ENCODE data around the gene P4HA2. TPM values are rescaled to one million over a fixed set of nuclear protein-coding genes. Genes with fewer than 3 reads are reported as not detected.

Gene P4HA2
- polyA plus RNA-seq, 1 of the 3 experiments (the other 2 are of a cell fraction), result 67.2 TPM

DNA sequence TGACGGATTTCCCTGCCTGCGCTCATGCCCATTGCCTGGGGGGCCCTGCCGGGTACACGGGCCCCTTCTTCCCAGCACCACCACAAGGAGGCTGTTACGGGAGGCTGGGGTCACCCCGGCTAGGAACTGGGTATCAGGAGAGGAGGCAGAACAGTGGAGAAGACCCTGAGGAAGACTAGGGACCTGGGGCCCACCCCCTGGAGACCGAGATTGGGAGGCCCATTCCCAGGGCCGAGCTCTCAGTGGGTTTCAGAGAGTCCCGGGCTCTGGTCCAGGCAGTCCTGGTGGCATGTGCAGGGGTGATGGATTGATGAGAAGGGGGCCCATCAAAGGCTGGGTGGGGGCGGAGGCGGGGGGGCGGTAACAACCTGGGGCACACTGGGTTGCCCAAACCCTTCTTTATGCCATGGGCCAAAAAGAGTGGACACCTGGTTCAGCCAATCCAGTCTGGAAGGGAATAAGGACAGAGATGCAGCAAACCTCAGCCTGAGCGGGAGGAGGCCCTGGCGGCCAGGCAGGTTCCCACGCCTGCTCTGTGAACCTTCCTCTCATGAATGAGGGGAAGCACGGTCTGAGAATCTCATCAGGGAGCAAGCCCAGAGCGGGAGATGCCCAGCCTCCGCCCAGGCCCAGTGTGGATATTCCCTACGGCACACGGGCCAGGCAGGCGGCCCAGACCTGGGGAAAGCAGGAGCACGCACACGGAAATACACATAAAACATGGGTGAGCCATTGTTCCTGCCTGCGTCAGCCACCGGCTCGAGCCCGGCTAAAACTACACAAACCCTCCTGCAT lies 785 bp upstream of the P4HA2 start:
- WGBS (ENCODE audit: low lambda C conversion rate), result 77% methylated on average over 14 of the region's 27 CpGs
- ChIA-PET POLR2A (interaction anchor here (1.8 to 2.2 kb wide), 2 partner anchors 13 to 65 kb away, joined by 6 to 15 read pairs; partner anchors contain the start of gene SLC22A4), CTCF (interaction anchor here (0.7 to 7.4 kb wide), 11 partner anchors 10 to 277 kb away, joined by 3 to 50 read pairs (median 5); partner anchors contain the start of gene SLC22A4)
- Histone ChIP-seq H2AFZ (ENCODE audit: low read depth) (peak overlapping the region; percentile 90; the same call in 1 of the 2 replicates), H3K9me2 (no peaks in the 10 kb centered on the region), H3K9me3 (no peaks in the 10 kb centered on the region), H3F3A (replicated peaks; ENCODE audit: insufficient read depth) (peaks cover 7% of the 10 kb centered on the region), H4K20me1 (ENCODE audit: insufficient read depth) (no peaks in the 10 kb centered on the region; the same call in 1 of the 2 replicates), H3K27ac (ENCODE audit: low read depth in 2 of 2, low read length in 1 of 2) (peak overlapping the region in 1 of 2 experiments; percentile 67; a peak in 1 of 4 replicates), H3K79me2 (ENCODE audit: insufficient read depth) (peaks cover 34% of the 10 kb centered on the region), H3K4me3 (ENCODE audit: low read depth in 2 of 2, low read length in 1 of 2) (peak overlapping the region; percentile 68 to 83), H3K36me3 (replicated peaks in 1 of 2; ENCODE audit: control insufficient read depth in 1 of 2, insufficient read depth in 2 of 2, low read length in 1 of 2) (no peaks in the 10 kb centered on the region), H3K9ac (peak overlapping the region; percentile 88), H3K27me3 (ENCODE audit: insufficient read depth) (no peaks in the 10 kb centered on the region), H3K4me2 (peak overlapping the region; percentile 100), H3K4me1 (ENCODE audit: control insufficient read depth in 1 of 2, insufficient read depth in 2 of 2, low read depth in 1 of 2, low read length in 1 of 2) (peaks cover 28 to 32% of the 10 kb centered on the region in 2 experiments; a peak in 3 of 4 replicates)
- DNase-seq, result no peak
- TF ChIP-seq SMC3 (IDR thresholded peaks at IDR 0.05; ENCODE audit: low read depth, low read length) (no peak), CTCF (IDR thresholded peaks at IDR 0.05) (peak; percentile 28)

DNA sequence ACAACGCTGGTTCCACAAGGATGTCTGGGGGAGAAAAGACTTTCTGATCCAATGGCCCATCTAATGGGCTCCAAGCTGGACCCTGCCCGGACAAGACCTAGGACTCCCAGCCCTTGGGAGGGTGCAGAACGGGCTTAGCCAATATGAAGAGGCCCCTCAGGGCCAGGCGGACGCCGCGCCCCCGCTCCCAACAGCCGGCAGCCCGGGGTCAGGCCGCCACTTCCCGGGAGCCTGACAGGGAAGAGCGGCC lies 493 bp downstream of the P4HA2 start:
- Histone ChIP-seq H3K9me3 (no peaks in the 10 kb centered on the region), H2AFZ (ENCODE audit: low read depth) (peak overlapping the region; percentile 90), H3K4me2 (peak overlapping the region; percentile 100), H4K20me1 (ENCODE audit: insufficient read depth) (peaks cover 4% of the 10 kb centered on the region), H3K4me3 (ENCODE audit: low read depth in 2 of 2, low read length in 1 of 2) (peak overlapping the region; percentile 68 to 83), H3K9ac (peak overlapping the region; percentile 88), H3K9me2 (no peaks in the 10 kb centered on the region), H3K79me2 (ENCODE audit: insufficient read depth) (peaks cover 46% of the 10 kb centered on the region), H3K36me3 (replicated peaks in 1 of 2; ENCODE audit: control insufficient read depth in 1 of 2, insufficient read depth in 2 of 2, low read length in 1 of 2) (no peaks in the 10 kb centered on the region), H3K27me3 (ENCODE audit: insufficient read depth) (no peaks in the 10 kb centered on the region), H3K4me1 (ENCODE audit: control insufficient read depth in 1 of 2, insufficient read depth in 2 of 2, low read depth in 1 of 2, low read length in 1 of 2) (peaks cover 28 to 35% of the 10 kb centered on the region in 2 experiments; a peak in 3 of 4 replicates), H3F3A (replicated peaks; ENCODE audit: insufficient read depth) (peaks cover 7% of the 10 kb centered on the region), H3K27ac (ENCODE audit: low read depth in 2 of 2, low read length in 1 of 2) (peak overlapping the region; percentile 45 to 67; a peak in 2 of 4 replicates)
- DNase-seq, result no peak
- ChIA-PET CTCF (interaction anchor here (1.1 to 7.4 kb wide), 10 partner anchors 9 to 67 kb away, joined by 3 to 50 read pairs (median 6); partner anchors contain the start of genes PDLIM4 and SLC22A4), POLR2A (interaction anchor here (0.7 to 2.2 kb wide), 6 partner anchors 10 to 66 kb away, joined by 3 to 15 read pairs (median 4); partner anchors contain the start of genes PDLIM4 and SLC22A4)
- WGBS (ENCODE audit: low lambda C conversion rate), result 0% methylated on average over 5 of the region's 13 CpGs
- TF ChIP-seq CTCF (IDR thresholded peaks at IDR 0.05), result peak; percentile 18; the same call in 1 of the 2 replicates
- no peak for TF ChIP-seq RFX5 (IDR thresholded peaks at IDR 0.05; ENCODE audit: low read length)

Measured in SK-N-SH (cell line).